ENCODE data around the gene S100PBP. TPM values are rescaled to one million over a fixed set of nuclear protein-coding genes. Genes with fewer than 3 reads are reported as not detected.

S100PBP gene
- total RNA-seq, 1 donor from 2014 or later = 43.8 TPM

- Mint-ChIP-seq H3K4me1 (no peaks in the 10 kb centered on the region), H3K4me3 (no peak within 1 kb of the TSS), H3K27me3 (peaks cover 68% of the 10 kb centered on the region), H3K27ac (no peak within 1 kb of the TSS), H3K9me3 (no peaks in the 10 kb centered on the region), H3K36me3 (ENCODE audit: low read depth) (no peaks in the 10 kb centered on the region)
- peak; percentile 88 for DNase-seq
- intact Hi-C loops (cut with micrococcal nuclease) = no loop called here
Observed at GRCh38 chr1:32886004-32886827, 68.8 kb downstream of the S100PBP start, which contains the start of gene HPCA. HPCA (plus strand) TSS chr1:32886491; CDS start chr1:32888899, 2,408 bp downstream.

DNA sequence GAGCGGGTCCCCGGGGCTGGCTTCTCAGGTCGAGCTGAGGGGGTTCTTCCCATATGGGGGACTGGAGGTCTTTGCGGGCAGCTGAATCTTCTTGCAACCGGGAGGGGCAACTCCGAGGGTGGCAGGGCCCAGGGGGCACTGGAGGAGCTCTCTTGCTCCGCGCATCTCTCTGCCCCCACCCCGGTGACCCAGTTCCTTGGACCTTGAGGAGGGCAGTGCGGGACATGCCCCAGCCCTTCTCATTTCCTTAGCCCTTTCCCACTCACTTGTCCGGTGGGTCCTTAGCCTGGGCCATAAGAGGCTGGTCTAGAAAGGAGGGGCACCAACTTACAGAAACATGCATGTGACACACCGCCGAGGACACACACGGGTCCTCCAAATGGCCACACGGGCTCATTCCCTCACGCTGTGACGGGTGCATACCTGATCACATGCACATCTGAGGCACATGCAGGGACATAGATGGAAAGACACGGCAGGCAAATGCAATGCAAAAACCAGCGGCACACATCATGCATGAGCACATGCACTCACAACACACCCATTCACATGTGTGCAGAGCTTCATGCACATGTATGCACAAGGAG, 69.5 kb downstream of the S100PBP start:
- H3K4me1 Mint-ChIP-seq = no peaks in the 10 kb centered on the region
- no peak overlapping the region for H3K27ac Mint-ChIP-seq
- H3K27me3 Mint-ChIP-seq = peaks cover 74% of the 10 kb centered on the region
- DNase-seq = no peak
- intact Hi-C loops (cut with micrococcal nuclease) = no loop called here
- H3K4me3 Mint-ChIP-seq = no peak overlapping the region
- H3K36me3 Mint-ChIP-seq (ENCODE audit: low read depth) = no peaks in the 10 kb centered on the region
- H3K9me3 Mint-ChIP-seq = no peaks in the 10 kb centered on the region

DNA sequence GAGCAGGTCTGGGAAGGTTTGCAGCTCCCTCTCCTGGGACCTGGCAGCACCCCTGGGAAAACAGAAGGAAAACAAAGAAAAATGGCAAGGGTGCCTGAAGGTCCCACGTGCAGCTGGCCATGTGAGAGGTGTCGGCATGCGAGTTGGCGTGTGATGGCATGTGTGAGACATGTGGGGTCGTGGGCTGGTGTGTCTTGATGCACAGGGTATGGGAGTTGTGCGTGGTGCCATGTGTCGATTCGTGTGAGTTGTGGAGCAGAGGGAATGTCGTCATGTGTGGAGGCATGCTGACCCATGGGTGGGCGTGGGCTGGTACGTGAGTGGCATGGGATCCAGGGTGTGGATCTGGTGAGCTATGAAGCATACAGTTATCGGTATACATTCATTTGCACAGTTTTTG, 70.2 kb downstream of the S100PBP start:
- Mint-ChIP-seq H3K27ac (no peak overlapping the region), H3K4me3 (no peak overlapping the region), H3K36me3 (ENCODE audit: low read depth) (no peaks in the 10 kb centered on the region), H3K27me3 (peaks cover 81% of the 10 kb centered on the region), H3K9me3 (peaks cover 3% of the 10 kb centered on the region), H3K4me1 (peaks cover 4% of the 10 kb centered on the region)
- DNase-seq = no peak
- intact Hi-C loops (cut with micrococcal nuclease) = no loop called here

GRCh38 chr1:32888134-32888533, 70.7 kb downstream of the S100PBP start:
- no peak overlapping the region for H3K27ac Mint-ChIP-seq
- no peaks in the 10 kb centered on the region for H3K36me3 Mint-ChIP-seq (ENCODE audit: low read depth)
- H3K4me1 Mint-ChIP-seq = peaks cover 5% of the 10 kb centered on the region
- intact Hi-C loops (cut with micrococcal nuclease) = no loop called here
- H3K9me3 Mint-ChIP-seq = peaks cover 3% of the 10 kb centered on the region
- H3K4me3 Mint-ChIP-seq = no peak overlapping the region
- peaks cover 83% of the 10 kb centered on the region for H3K27me3 Mint-ChIP-seq
- no peak for DNase-seq

GRCh38 chr1:32888677-32889420, 71.4 kb downstream of the S100PBP start:
- no peak overlapping the region for H3K27ac Mint-ChIP-seq
- DNase-seq = no peak
- H3K4me1 Mint-ChIP-seq = peaks cover 5% of the 10 kb centered on the region
- H3K4me3 Mint-ChIP-seq = no peak overlapping the region
- H3K27me3 Mint-ChIP-seq = peaks cover 80% of the 10 kb centered on the region
- peaks cover 3% of the 10 kb centered on the region for H3K9me3 Mint-ChIP-seq
- no peaks in the 10 kb centered on the region for H3K36me3 Mint-ChIP-seq (ENCODE audit: low read depth)
- intact Hi-C loops (cut with micrococcal nuclease) = no loop called here

GRCh38 chr1:32889731-32890278, 72.4 kb downstream of the S100PBP start:
- Mint-ChIP-seq H3K36me3 (ENCODE audit: low read depth) (no peaks in the 10 kb centered on the region), H3K27me3 (peaks cover 73% of the 10 kb centered on the region), H3K4me3 (no peak overlapping the region), H3K27ac (no peak overlapping the region), H3K9me3 (peaks cover 3% of the 10 kb centered on the region), H3K4me1 (peaks cover 5% of the 10 kb centered on the region)
- DNase-seq = no peak
- intact Hi-C loops (cut with micrococcal nuclease) = no loop called here

- DNase-seq = no peak
- H3K27me3 Mint-ChIP-seq = peaks cover 68% of the 10 kb centered on the region
- intact Hi-C loops (cut with micrococcal nuclease) = no loop called here
- H3K36me3 Mint-ChIP-seq (ENCODE audit: low read depth) = no peaks in the 10 kb centered on the region
- no peak overlapping the region for H3K27ac Mint-ChIP-seq
- H3K4me1 Mint-ChIP-seq = peaks cover 5% of the 10 kb centered on the region
- H3K9me3 Mint-ChIP-seq = peaks cover 3% of the 10 kb centered on the region
- no peak overlapping the region for H3K4me3 Mint-ChIP-seq
Observed at GRCh38 chr1:32890516-32891240, 73.2 kb downstream of the S100PBP start.

GRCh38 chr1:32891241-32891570, 73.8 kb downstream of the S100PBP start:
- Mint-ChIP-seq H3K36me3 (ENCODE audit: low read depth) (no peaks in the 10 kb centered on the region), H3K27me3 (peaks cover 68% of the 10 kb centered on the region), H3K4me1 (peaks cover 5% of the 10 kb centered on the region), H3K9me3 (peaks cover 3% of the 10 kb centered on the region), H3K4me3 (no peak overlapping the region), H3K27ac (no peak overlapping the region)
- no peak for DNase-seq
- intact Hi-C loops (cut with micrococcal nuclease) = no loop called here

DNA sequence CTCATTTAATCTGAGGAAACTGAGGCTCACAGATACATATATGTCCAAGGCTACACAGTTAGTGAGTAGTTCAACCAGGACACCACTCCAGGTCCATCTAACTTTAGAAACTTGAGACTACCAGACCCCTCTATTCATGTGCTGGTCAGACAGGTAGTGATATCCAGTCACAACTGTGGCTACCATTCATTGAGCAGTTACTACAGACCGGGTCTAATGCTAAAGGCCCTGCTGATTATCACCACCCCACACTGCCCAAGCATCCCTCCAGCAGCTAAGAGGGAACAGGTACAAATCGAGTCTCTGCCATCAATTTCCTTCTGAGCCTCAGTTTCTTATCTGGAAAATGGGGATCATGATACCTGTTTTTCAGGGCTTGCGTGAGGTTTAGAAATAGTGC, 74.2 kb downstream of the S100PBP start:
- peaks cover 3% of the 10 kb centered on the region for H3K9me3 Mint-ChIP-seq
- no peak overlapping the region for H3K4me3 Mint-ChIP-seq
- H3K27ac Mint-ChIP-seq = no peak overlapping the region
- intact Hi-C loops (cut with micrococcal nuclease) = no loop called here
- no peak for DNase-seq
- peaks cover 70% of the 10 kb centered on the region for H3K27me3 Mint-ChIP-seq
- H3K36me3 Mint-ChIP-seq (ENCODE audit: low read depth) = no peaks in the 10 kb centered on the region
- peaks cover 5% of the 10 kb centered on the region for H3K4me1 Mint-ChIP-seq

- Mint-ChIP-seq H3K27ac (peak overlapping the region; percentile 25), H3K4me3 (peak overlapping the region; percentile 73), H3K4me1 (peaks cover 5% of the 10 kb centered on the region), H3K9me3 (peaks cover 3% of the 10 kb centered on the region), H3K36me3 (ENCODE audit: low read depth) (no peaks in the 10 kb centered on the region), H3K27me3 (peaks cover 66% of the 10 kb centered on the region)
- peak; percentile 80 for DNase-seq
- intact Hi-C loops (cut with micrococcal nuclease) = no loop called here
Observed at GRCh38 chr1:32892368-32893197, 75.1 kb downstream of the S100PBP start.

- no peaks in the 10 kb centered on the region for H3K36me3 Mint-ChIP-seq (ENCODE audit: low read depth)
- peak; percentile 68 for DNase-seq
- H3K27me3 Mint-ChIP-seq = peaks cover 61% of the 10 kb centered on the region
- H3K27ac Mint-ChIP-seq = no peak overlapping the region
- intact Hi-C loops (cut with micrococcal nuclease) = no loop called here
- peaks cover 3% of the 10 kb centered on the region for H3K9me3 Mint-ChIP-seq
- peak overlapping the region; percentile 66 for H3K4me3 Mint-ChIP-seq
- H3K4me1 Mint-ChIP-seq = peaks cover 5% of the 10 kb centered on the region
Observed at GRCh38 chr1:32893198-32894018, 76.0 kb downstream of the S100PBP start.

GRCh38 chr1:32894019-32894600, 76.7 kb downstream of the S100PBP start:
- no peak for DNase-seq
- H3K36me3 Mint-ChIP-seq (ENCODE audit: low read depth) = no peaks in the 10 kb centered on the region
- no peak overlapping the region for H3K27ac Mint-ChIP-seq
- peaks cover 5% of the 10 kb centered on the region for H3K4me1 Mint-ChIP-seq
- H3K9me3 Mint-ChIP-seq = peaks cover 3% of the 10 kb centered on the region
- intact Hi-C loops (cut with micrococcal nuclease) = no loop called here
- H3K27me3 Mint-ChIP-seq = peaks cover 62% of the 10 kb centered on the region
- H3K4me3 Mint-ChIP-seq = peak overlapping the region; percentile 66
